ENCODE data around the gene DCTPP1. TPM values are rescaled to one million over a fixed set of nuclear protein-coding genes. Genes with fewer than 3 reads are reported as not detected.

DCTPP1 gene
- total RNA-seq, 1 donor from 2014 or later: 26.4 TPM

DNA sequence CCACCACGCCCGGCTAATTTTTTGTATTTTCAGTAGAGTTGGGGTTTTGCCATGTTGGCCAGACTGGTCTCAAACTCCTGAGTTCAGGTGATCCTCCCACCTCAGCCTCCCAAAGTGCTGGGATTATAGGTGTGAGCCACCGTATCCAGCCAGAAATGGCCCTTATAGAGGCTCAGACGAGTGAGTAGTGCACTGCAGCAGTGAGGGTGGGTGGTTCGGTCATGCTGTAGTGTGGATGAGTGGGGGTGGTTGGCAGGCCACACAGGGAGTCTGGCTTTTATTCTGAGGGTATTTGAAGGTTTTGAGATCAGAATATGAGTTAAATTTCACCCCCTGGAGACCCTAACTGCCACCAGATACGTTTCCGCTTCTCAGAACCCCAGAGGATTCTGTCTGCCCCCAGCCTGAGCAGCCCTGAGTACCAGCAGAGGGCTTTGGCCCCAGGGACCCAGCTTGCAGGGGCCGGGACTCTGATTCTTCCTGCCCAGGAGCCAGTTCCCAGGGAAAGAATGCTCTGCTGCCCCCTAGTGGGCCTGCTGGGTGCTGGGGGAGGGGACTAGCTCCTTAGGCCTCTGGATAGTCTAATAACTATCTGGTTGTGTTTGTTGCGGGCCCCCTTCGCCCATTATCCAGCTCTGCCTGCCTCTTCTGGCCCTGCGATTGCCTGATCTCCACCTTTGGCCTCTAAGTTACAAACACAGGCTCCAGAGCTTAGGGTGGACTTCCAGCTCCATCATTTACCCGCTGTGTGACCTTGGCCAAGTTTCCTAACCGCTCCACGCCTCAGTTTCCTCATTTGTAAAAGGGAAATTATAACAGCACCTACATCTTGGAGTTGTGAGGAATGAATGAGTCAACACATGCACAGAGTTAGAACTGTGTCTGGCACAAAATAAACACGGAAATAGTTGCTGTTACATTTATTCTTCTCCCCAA is 20.4 kb downstream of the DCTPP1 start:
- H3K36me3 Mint-ChIP-seq (ENCODE audit: low read depth): peaks cover 10% of the 10 kb centered on the region
- no peak overlapping the region for H3K4me3 Mint-ChIP-seq (ENCODE audit: unreplicated experiment)
- H3K9me3 Mint-ChIP-seq (ENCODE audit: low read depth): no peaks in the 10 kb centered on the region
- TF ChIP-seq, protein P1, sequence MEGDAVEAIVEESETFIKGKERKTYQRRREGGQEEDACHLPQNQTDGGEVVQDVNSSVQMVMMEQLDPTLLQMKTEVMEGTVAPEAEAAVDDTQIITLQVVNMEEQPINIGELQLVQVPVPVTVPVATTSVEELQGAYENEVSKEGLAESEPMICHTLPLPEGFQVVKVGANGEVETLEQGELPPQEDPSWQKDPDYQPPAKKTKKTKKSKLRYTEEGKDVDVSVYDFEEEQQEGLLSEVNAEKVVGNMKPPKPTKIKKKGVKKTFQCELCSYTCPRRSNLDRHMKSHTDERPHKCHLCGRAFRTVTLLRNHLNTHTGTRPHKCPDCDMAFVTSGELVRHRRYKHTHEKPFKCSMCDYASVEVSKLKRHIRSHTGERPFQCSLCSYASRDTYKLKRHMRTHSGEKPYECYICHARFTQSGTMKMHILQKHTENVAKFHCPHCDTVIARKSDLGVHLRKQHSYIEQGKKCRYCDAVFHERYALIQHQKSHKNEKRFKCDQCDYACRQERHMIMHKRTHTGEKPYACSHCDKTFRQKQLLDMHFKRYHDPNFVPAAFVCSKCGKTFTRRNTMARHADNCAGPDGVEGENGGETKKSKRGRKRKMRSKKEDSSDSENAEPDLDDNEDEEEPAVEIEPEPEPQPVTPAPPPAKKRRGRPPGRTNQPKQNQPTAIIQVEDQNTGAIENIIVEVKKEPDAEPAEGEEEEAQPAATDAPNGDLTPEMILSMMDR (IDR thresholded peaks at IDR 0.05): peak; percentile 97
- H3K27ac Mint-ChIP-seq (ENCODE audit: unreplicated experiment): peak overlapping the region; percentile 80
- H3K4me1 Mint-ChIP-seq (ENCODE audit: low read depth): peaks cover 25% of the 10 kb centered on the region
- no peaks in the 10 kb centered on the region for H3K27me3 Mint-ChIP-seq (ENCODE audit: low read depth)
- peak; percentile 93 for DNase-seq (ENCODE audit: low spot score)

DNA sequence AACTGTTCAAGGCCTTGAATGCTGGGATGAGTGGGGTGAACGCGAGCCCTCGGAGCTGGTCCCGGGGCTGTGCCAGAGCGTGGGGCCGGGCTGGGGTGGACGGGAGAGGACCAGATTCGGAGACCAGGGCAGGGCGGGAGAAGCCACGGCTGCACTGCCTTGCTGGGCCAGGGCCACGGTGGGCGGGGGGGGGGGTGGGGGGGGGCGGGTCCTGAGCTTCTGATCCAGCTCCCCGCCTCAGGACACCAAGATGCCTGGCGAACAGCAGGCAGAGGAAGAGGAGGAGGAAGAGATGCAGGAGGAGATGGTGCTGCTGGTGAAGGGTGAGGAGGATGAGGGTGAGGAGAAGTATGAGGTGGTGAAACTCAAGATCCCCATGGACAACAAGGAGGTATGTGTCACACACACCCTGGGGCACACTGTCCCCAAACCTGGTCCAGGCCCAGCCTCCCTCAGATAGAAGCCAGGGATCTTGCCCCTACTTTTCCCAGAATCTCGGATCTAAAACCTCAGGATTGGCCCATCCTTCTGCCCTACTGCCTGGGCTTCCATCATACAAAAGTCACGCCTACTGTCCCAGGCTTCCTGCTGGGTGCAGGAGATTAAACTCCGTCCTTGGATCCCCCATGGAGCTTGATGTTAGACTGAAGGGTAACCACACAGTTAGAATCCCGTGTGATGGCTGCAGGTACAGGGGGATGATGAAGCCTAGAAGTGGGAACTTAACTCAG is 21.9 kb downstream of the DCTPP1 start:
- Mint-ChIP-seq H3K4me1 (ENCODE audit: low read depth) (peaks cover 25% of the 10 kb centered on the region), H3K27me3 (ENCODE audit: low read depth) (no peaks in the 10 kb centered on the region), H3K27ac (ENCODE audit: unreplicated experiment) (peak overlapping the region; percentile 89), H3K36me3 (ENCODE audit: low read depth) (peaks cover 4% of the 10 kb centered on the region), H3K9me3 (ENCODE audit: low read depth) (no peaks in the 10 kb centered on the region), H3K4me3 (ENCODE audit: unreplicated experiment) (peak overlapping the region; percentile 78)
- DNase-seq (ENCODE audit: low spot score): no peak
- TF ChIP-seq, protein P1 (IDR thresholded peaks at IDR 0.05): no peak

DNA sequence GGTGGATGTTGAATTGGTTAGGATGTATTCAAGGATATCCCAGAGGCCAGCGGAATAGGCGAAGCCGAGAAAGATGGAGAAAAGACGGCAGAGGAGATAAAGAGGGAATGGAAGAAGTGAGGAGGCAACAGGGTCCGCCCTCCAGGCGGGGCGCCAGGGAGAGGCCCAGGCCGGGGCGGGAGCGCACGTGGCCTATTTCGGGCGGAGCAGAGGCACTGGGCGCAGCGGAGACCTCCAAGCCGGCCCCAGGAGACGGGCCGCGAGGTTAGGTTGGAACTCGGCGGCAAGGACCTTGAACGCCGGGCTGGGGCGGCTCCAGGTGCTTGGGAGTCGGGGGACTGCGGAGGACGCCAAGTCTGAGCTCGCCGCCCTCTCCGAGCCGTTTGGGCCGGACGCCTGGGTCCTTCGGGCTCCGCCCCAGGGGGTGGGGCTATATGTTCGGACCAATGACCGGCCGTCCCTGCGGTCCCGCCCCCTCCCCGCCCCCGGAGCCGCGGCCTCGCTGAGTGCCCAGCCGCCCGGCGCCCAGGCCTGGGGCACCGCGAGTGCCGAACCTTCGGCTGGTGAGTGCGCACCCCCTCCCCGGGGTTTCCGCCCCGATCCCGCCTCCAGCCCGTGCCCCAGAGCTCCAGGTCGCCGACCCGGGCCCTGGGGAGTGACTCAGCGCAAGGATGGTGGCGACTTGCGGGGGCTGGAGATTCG is 22.6 kb downstream of the DCTPP1 start, which contains the start of gene ZNF771:
TSS of gene ZNF771 (plus strand) at position 505 of the 702 bp plus-strand sequence. CDS start 448 bp downstream, outside the sequence.
- H3K4me1 Mint-ChIP-seq (ENCODE audit: low read depth): peaks cover 25% of the 10 kb centered on the region
- TF ChIP-seq, protein P1 (IDR thresholded peaks at IDR 0.05): peak; percentile 38
- H3K4me3 Mint-ChIP-seq (ENCODE audit: unreplicated experiment): peak within 1 kb of the TSS; percentile 78
- H3K9me3 Mint-ChIP-seq (ENCODE audit: low read depth): no peaks in the 10 kb centered on the region
- peak within 1 kb of the TSS; percentile 89 for H3K27ac Mint-ChIP-seq (ENCODE audit: unreplicated experiment)
- no peaks in the 10 kb centered on the region for H3K27me3 Mint-ChIP-seq (ENCODE audit: low read depth)
- peaks cover 4% of the 10 kb centered on the region for H3K36me3 Mint-ChIP-seq (ENCODE audit: low read depth)
- DNase-seq (ENCODE audit: low spot score): peak; percentile 93

DNA sequence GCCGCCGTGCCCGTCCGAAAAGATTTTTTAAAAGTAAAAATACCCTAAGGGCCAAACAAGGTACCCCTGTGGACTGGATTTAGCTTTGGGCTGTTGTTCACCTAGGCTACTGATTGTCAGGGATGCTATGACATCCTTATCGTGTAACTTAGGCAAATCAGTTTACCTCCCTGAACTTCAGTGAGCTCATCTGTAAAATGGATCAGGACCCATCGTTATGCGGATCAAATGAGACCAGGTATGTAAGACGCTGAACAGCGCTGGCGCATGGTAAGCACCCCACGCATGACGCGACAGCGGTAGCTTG is 23.1 kb downstream of the DCTPP1 start:
- H3K4me3 Mint-ChIP-seq (ENCODE audit: unreplicated experiment): peak overlapping the region; percentile 70
- DNase-seq (ENCODE audit: low spot score): no peak
- H3K27ac Mint-ChIP-seq (ENCODE audit: unreplicated experiment): peak overlapping the region; percentile 57
- H3K9me3 Mint-ChIP-seq (ENCODE audit: low read depth): no peaks in the 10 kb centered on the region
- peaks cover 22% of the 10 kb centered on the region for H3K4me1 Mint-ChIP-seq (ENCODE audit: low read depth)
- H3K36me3 Mint-ChIP-seq (ENCODE audit: low read depth): no peaks in the 10 kb centered on the region
- no peaks in the 10 kb centered on the region for H3K27me3 Mint-ChIP-seq (ENCODE audit: low read depth)
- TF ChIP-seq, protein P1 (IDR thresholded peaks at IDR 0.05): no peak
